Caki2 (cell line): Measurements from ENCODE around the gene GPR50. TPM values are rescaled to one million over a fixed set of nuclear protein-coding genes. Genes with fewer than 3 reads are reported as not detected.

Source experiments
- DNase-seq: peaks from one replicate; pipeline ENCODE4 v3.0.0-alpha.2; 2015; ENCODE audit warnings: low read depth
- in situ Hi-C: cut with HindIII; loops from 2 replicates; pipeline ENCODE4 v1.10.0; 2016; ENCODE audit warnings: low sequenced_read_pairs, low pct_unique_long_range_greater_than_20kb, mixed read lengths
- total RNA-seq: library from RNA; depleted of rRNA; stranded (reverse); fragments of >200 nt; shearing (Covaris generic); gene quantifications from 2 replicates; pipeline ENCODE4 v1.2.3, GENCODE V29; 2014; ENCODE audit warnings: low replicate concordance; rRNA removed

GPR50 gene
- total RNA-seq, 1 experiment from 2014 or later: not detected

GRCh38 chrX:151184705-151185104, 8.3 kb downstream of the GPR50 start:
- in situ Hi-C loops: no loop called here
- DNase-seq: no peak

- DNase-seq: no peak
- in situ Hi-C loops: no loop called here
Measured at GRCh38 chrX:151206871-151207270, 30.5 kb downstream of the GPR50 start.

DNA sequence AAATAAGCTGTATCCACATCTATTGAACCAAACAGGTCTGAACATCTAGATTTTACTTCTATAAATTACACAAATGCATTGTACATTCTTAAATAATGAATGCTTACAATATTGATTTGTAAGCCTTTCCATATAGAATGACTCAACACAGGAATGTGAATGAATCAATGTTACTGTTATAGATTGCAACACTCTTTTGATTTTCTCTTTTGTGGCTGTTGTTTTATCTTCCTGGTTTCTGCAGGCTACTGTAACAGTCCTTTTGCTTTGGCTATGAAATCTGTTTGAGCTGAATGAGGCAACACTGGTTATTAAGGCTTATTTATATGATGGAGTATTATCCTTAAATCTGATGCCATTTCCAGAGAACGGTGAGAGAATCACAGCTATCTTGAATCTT, 49.5 kb downstream of the GPR50 start:
- DNase-seq: no peak
- in situ Hi-C loops: no loop called here

DNA sequence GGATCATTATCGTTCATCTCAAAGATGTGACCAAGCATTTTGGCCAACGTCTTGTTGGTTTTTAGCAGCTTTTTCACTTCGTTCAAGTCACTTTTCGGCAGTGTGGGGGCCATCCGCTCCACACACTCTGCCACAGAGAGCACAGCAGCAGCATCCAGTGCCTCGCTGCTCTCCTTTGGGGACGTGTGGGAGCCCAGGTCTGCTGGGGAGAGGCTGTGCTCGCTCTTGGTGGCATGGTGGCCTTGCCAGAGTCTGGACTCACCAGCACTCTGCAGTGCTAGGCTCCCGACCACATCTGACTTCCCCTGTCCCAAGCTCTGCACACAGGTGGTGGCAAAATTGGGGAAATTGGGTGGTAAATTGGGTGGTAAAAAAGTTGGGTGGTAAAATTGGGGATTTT, 50.6 kb downstream of the GPR50 start:
- DNase-seq: no peak
- in situ Hi-C loops: no loop called here

DNA sequence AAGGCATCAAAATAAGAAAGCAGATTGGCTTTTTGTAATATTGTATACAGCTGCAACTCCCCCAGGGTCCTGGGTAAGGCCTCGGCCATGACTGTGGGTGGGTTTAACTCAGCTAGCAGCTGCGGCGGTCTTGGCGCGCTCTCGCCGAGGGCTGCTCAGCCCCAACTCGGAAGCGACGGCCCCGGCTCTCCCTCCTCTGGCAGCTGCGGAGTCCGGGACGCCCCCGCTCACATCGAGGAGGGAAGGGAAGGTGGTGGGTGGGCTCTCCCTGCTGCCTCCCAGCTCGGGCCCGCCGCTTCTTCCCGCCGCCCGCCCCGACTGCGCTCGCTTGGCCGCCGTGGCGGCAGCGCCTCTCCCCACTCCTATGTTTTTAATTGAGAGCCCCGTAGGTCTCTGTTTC, 51.2 kb downstream of the GPR50 start:
- in situ Hi-C loops: no loop called here
- DNase-seq: no peak

DNA sequence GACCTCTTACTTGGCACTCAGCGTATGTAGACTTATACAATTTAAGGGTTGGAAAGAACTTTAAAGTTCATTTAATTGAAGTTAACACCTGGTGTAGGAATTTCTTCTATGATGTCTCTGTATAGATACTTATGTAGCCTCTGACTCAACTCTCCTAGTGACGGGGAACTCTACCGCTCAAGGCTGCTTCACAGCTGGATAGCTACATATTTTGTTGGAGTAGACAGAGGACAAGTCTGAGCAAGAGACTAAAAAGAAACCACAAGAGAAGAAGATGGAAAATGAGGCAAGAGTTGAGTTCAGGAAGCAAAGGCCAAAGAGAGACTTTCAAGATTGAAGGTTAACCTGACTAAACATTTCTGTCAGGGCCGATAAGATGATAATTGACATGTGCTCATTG, 52.6 kb downstream of the GPR50 start:
- in situ Hi-C loops: no loop called here
- DNase-seq: no peak

Other genes starting within 250 kb of the GPR50 start
- 13.6 and 14.2 TPM in 2 replicates for gene HMGB3, start 193.2 kb upstream of the GPR50 start, total RNA-seq
- 46.1 and 52.3 TPM in 2 replicates for gene VMA21, start 220.6 kb downstream of the GPR50 start, total RNA-seq